ENCODE measurements around the gene PDE4A. TPM values are rescaled to one million over a fixed set of nuclear protein-coding genes. Genes with fewer than 3 reads are reported as not detected.
"Not testable (repeated sequence)": the region's sequence is repeated elsewhere in the genome, so short reads cannot be mapped to it uniquely, and the experiment has no call there.

PDE4A gene
- total RNA-seq, 1 donor from 2014 or later: 1.1 TPM

DNA sequence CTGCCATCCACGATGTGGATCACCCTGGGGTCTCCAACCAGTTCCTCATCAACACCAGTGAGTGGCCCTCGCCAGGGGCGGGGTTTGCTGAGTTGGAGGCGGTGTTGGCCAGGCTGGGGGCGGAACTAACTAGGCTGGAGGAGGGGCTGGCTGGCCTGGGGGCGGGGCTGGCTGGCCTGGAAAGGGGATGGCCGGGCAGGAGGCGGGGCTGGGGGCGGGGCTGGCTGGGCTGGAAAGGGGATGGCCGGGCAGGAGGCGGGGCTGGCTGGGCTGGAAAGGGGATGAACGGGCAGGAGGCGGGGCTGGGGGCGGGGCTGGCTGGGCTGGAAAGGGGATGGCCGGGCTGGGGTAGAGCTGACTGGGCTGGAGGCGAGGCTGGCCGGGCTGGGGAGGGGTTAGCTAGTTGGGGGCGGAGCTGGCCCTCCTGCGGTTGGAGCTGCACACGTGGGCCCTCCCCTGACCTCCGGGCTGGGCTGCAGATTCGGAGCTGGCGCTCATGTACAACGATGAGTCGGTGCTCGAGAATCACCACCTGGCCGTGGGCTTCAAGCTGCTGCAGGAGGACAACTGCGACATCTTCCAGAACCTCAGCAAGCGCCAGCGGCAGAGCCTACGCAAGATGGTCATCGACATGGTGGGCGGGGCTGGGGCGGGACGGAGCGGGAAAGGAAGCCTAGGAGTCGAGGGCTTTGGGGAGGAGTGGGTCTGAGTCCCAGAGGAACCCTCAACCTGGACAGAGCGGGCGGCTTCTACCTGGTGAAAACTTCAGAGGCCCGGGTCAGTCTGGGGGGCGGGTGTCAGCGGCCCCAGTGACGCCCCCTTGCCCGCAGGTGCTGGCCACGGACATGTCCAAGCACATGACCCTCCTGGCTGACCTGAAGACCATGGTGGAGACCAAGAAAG lies 41.0 kb downstream of the PDE4A start:
- DNase-seq (ENCODE audit: low read depth): peak; percentile 86

DNA sequence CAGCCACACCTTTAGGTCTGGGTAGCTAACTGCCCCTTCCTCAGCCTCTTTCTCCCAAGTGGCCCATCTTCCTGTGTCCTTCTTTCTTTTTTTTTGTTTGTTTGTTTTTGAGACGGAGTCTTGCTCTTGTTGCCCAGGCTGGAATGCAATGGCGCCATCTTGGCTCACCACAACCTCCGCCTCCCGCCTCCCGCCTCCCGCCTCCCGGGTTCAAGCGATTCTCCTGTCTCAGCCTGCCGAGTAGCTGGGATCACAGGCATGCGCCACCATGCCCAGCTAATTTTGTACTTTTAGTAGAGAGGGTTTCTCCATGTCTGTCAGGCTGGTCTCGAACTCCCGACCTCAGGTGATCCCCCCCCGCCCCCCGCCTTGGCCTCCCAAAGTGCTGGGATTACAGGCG lies 41.7 kb downstream of the PDE4A start:
- DNase-seq (ENCODE audit: low read depth): not testable (repeated sequence)

DNA sequence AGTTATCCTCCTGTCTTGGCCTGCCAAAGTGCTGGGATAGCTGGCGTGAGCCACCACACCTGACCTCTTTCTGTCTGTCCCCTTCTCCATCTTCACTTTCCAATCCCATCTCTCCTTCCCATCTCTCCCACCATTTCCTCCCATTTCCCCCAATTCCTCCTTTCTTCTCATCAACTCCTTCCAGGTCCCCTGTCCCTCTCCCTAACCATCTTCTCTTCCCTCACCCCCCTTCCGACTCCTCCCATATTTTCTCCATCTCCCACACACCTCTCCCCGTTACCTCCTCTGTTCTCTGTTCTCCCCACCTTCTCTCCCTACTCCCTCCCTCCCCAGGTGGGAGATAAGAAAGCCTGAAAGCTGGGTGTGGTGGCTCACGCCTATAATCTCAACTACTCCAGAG lies 42.2 kb downstream of the PDE4A start:
- DNase-seq (ENCODE audit: low read depth): no peak

DNA sequence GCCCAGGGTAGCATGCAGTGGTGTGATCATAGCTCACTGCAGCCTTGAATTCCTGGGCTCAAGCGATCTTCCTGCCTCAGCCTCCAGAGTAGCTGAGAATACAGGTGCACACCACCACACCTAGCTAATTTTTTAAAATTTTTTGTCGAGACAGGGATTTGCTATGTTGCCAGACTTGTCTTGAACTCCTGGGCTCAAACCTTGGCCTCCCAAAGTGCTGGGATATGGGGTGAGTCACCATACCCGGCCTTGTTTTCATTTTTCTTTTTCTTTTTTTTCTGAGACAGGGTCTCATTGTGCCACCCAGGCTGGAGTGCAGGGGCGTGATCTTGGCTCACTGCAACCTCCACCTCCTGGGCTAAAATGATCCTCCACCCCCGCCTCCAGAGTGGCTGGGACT lies 44.1 kb downstream of the PDE4A start:
- DNase-seq (ENCODE audit: low read depth): no peak

DNA sequence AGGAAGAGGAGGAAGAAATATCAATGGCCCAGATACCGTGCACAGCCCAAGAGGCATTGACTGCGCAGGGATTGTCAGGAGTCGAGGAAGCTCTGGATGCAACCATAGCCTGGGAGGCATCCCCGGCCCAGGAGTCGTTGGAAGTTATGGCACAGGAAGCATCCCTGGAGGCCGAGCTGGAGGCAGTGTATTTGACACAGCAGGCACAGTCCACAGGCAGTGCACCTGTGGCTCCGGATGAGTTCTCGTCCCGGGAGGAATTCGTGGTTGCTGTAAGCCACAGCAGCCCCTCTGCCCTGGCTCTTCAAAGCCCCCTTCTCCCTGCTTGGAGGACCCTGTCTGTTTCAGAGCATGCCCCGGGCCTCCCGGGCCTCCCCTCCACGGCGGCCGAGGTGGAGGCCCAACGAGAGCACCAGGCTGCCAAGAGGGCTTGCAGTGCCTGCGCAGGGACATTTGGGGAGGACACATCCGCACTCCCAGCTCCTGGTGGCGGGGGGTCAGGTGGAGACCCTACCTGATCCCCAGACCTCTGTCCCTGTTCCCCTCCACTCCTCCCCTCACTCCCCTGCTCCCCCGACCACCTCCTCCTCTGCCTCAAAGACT lies 46.9 kb downstream of the PDE4A start:
- no peak for DNase-seq (ENCODE audit: low read depth)

DNA sequence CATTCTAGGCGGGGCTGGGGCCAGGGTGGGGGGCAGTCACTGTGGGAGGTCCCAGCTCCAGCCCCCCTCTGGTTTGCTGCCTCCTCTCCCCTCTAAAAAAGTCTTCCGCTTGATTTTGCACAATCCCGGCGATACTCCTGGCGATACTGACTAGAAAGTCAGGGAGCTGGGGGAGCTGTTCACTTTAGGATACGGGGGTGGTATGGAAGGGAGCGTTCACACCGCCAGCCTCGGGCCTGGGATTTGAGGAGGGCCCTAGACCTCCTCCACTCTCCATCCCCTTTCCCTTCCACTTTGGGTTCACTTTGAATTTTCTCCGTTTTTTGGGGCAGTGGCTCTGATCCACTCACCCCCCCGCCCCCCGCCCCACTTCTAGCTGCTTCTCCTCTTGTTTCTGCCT lies 47.8 kb downstream of the PDE4A start:
- no peak for DNase-seq (ENCODE audit: low read depth)

DNA sequence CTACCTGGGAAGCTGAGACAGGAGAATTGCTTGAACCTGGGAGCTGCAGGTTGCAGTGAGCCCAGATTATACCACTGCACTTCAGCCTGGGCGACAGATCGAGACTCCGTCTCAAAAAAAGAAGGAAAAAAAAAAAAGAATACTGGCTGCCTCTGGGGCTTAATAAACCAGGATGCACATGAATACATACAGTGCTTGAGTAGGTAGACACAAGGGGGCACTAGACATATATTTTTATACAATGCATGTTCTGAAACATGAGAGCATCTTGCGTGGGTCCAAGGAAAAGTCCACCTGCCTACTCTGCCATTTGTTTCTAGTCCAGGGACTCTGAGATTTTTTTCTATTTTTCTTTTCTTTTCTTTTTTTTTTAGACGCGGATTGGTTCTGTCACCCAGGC lies 51.6 kb downstream of the PDE4A start:
- DNase-seq (ENCODE audit: low read depth): peak; percentile 13

DNA sequence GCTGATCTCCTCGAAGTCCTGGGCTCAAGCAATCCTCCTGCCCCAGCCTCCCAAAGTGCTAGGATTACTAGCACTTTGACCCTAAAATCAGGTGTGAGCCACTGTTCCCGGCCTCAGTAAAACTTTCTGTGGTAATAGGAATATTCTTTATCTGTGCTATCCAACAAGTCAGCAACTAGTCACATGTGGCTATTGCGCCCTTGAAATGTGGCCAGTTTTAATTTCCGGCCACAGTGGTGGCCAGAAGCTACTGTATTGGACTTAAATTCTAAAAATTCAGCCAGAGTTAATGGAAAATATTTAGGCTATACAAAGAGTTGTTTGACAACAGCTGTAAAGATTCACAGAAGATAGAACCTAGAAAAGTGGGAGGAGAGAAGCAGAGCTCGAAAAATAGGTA lies 52.9 kb downstream of the PDE4A start:
- no peak for DNase-seq (ENCODE audit: low read depth)

DNA sequence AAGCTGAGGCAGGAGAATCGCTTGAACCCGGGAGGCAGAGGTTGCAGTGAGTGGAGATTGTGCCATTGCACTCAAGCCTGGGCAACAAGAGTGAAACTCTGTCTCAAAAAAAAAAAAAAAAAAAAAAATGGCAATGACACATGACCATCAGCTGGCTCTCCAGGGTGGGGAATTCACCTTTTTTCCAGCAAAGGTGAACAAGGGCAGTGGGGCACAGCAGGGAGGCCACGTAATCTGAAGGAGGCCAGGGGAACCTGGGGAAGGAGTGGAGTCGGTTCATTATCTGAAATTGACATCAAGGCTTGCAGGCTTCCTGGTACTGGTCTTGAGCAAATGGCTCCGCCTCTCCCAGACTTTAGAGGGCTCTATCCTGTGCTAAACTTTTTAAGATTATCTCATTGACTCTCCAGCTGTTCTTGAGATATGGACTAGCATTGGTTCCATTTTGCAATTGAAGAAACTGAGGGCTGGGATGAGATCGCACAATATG lies 54.7 kb downstream of the PDE4A start:
- no peak for DNase-seq (ENCODE audit: low read depth)

DNA sequence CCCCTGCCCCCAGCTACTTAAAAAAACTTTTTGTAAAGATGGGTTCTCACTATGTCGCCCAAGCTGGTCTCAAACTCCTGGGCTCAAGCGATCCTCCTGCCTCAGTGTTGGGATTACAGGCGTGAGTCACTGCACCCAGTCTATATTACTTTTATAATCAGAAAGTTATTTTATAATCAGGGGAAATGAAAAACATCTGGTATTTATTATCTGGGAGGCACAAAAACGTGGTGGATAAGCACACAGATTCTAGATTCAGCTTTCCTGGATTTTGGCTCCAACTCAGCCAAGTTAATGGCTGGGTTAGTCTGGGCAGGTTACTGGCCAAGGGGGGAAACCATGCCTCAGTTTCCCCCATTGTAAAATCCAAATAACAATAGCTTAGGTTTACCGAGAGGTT lies 58.1 kb downstream of the PDE4A start:
- DNase-seq (ENCODE audit: low read depth): no peak

DNA sequence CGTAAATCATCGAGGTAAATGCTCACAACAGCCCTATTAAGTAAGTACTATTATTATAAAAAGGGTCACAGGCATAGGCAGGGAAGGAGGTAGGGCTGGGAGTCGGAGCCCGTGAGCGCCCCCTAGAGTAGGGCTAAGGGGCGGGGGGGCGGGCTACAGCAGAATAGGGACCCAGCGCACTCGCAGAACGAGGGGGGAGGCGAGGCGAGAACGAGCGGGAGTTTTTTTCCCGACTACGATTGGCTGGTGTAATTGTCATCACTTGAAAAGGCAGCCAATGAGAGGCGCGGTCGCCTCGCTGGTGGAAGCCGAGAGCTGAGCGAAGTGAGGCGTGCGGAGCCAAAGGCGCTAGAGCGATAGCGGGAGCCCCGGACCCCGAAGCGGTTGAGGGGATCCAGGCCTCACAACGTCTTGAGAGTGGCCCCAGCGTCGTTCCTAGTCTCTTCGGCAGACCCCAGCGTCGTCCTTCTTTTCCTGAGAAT lies 58.6 kb downstream of the PDE4A start:
- DNase-seq (ENCODE audit: low read depth): peak; percentile 72

DNA sequence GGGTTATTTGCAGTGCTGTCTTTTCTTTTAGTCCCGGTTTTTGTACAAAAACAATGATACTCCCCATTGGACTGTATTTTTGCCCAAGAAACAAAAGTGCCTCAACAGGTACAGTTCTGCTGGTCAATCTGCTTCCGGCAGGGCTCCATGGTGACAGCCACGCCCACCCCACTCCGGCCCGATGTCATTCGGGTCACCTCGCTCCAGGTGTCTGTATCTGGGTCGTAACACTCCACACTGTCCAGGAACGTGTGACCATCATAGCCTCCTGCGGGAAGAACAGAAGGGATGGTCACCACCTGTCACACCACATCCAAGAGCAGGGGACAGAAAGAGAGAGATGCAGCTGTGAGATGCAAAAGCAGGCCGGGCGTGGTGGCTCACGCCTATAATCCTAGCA lies 66.2 kb downstream of the PDE4A start:
- peak; percentile 49 for DNase-seq (ENCODE audit: low read depth)

DNA sequence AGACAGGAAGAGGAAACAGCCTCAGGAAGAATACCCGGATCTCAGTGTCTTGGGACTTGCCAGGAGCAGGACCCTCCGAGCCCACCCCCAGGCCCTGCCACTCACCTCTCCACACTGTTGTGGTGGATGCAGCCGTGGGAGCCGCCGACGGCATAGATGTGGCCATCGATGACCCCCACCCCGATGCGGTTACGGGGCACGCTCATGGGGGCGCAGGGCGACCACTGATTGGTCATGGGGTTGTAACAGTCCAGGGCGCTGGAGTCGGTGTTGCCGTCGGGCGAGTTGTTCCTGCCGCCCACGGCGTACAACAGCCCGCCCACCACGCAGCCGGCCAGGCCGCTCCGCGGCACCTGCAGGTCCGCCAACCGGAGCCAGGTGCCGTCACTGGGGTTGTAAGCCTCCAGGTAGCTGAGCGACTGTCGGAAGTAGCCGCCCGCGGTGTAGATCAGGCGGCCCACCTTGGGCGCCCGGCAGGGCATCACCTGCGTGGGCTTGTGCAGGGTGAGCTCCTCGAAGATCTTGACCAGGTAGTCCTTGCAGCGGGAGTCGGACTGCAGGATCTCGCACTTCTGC lies 71.2 kb downstream of the PDE4A start:
- DNase-seq (ENCODE audit: low read depth): no peak

DNA sequence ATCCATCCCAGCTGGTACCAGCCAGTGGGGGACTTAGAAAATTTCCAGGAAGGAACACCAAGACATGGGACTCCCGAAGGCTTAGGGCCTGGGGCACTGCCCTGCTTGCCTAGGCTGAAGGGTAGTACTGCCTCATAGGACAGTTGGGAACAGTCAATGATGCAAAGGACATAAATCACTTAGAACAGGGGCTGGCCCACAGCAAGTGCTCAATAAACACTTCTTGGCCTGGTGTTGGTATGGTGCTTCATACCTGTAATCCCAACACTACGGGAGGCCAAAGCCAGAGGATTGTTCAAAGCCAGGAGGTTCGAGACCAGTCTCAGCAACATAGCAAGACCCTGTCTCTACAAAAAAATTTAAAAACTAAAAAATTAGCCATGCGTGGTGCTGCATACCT lies 77.0 kb downstream of the PDE4A start:
- DNase-seq (ENCODE audit: low read depth): no peak

DNA sequence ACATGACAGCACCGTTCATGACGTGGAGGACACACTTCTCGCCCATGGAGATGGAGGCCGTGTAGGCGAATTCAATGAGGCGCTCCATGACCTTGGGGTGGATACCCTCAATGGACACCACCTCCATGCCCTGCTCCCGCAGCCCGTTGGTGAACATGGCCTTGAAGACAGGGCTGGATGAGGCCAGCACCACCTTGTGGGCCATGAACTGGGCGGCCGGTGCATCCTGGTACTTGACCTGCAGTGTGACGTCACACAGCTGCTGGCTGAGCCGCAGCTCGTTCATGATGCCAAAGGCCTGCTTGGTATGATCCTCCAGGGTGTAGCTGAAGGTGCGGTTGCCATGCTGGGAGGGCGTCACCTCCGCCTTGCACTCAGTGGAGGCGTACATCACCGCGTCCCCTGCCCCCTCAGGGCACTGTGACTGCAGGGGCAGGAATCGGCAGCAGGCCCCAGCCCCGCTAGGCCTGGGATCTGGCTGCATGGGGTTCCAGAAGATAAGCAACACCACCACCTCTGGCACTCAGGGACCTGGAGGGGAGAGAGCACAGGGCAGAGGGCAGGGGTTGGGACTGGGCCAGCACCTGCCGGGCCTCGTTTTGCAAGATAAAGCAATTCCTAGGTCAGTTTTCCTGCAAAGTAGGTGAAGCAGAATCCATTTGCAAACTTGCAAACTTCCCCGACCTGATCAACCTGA lies 79.4 kb downstream of the PDE4A start:
- no peak for DNase-seq (ENCODE audit: low read depth)

DNA sequence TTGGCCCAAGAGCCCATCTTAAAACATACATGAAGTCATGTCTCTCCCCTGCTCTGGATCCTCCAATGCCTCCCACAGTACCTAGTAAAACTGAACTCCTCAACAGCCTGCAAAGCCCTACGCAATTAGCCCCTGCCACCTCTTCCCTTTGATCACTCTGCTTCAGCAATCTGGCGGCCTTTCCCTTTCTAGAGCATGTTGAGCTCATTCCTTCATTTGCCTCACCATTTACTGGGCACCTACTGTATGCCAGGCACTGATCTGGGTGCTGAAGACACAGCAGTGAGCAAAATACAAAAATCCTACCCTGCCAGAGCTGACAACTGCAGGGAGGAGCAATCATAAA lies 79.9 kb downstream of the PDE4A start:
- DNase-seq (ENCODE audit: low read depth): no peak

DNA sequence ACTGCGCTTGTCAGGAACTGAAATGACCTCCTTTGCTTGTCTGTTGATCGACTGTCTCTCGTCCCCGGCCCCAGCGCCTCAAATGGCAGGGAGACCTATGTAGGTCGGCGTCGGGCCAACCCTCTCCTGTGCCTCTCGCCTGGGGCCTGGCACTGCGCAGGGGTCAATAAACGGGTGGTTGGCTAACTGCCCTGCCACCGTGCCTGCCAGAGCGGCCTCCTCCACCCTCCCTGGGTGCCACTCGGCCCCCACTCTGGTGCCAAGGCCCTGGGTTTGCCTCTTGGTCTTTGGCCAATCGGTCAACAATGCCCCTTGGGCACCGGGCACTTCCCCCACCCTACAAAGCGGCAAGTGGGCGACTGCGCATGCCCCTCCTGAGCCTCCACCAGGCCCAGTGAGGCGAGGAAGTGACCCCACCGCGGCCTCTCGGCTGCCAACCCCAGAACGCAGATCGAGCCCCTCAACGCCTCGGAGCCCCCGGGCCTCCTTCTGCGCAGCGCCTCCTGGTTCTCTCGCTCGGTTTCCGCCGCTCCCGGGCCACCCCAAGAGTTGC lies 81.7 kb downstream of the PDE4A start:
- DNase-seq (ENCODE audit: low read depth): peak; percentile 86

DNA sequence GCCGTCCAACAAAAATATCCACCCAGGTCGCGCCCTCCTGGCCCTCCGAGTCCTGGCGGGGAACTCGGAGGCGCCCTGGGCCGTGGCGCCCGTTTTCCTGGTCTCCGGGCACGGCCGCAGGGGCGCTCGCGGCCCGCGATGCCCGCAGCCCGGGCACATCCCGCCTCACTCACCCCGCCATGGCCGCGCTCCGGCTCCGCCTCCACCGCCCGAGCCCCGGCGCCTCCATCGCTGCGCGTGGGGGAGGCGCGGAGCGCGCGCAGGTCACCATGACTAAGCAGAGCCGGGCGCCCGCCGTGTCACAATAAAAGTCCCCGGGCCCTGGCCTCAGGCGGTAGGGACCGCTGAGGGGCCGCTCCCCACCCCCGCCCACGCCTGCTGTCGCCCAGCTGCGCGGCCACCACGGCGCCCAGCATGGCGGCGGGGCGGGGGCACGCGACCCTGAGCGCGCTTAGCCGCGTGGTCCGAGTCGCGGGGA lies 82.2 kb downstream of the PDE4A start:
- DNase-seq (ENCODE audit: low read depth): peak; percentile 93

DNA sequence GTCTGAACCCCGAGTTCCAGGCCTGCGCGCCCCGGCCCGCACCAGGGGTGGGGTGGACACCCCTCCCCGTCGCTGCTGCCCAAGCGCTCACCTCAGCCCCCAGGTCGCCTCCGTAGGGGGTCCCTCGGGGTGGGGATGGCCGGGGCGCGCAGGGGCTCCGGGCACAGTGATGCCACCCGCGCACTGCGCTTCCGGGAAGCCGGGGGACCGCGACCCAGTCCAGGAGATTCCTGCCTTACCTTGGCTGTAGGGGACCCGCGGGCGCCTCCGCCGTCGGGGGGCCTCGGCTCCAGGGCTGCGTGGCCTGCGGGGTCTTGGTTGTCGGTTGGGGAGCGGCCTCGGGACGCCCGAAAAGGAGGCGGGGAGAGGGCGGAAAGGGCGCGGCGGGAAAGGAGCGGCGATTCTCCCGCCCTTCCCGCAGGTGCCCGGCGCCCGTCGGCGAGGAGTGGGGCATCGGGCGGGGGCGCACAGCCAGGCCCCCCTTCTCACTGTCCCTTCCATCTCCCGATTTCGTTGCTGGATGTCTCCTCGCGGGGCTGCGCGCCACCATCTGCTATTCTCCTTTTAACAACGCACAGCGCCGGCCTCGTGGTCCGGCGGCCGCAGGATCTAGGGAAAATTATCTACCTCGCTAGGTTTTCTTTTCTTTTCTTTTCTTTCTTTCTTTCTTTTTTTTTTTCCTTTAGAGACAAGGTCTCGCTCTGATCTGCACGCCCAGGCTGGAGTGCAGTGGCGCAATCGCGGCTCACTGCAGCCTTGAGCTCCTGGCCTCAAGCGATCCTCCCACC lies 82.9 kb downstream of the PDE4A start, which contains the start of gene KEAP1:
KEAP1 (minus strand) TSS at position 355 of the 788 bp plus-strand sequence. CDS start 3,323 bp downstream, outside the sequence.
- no peak for DNase-seq (ENCODE audit: low read depth)

DNA sequence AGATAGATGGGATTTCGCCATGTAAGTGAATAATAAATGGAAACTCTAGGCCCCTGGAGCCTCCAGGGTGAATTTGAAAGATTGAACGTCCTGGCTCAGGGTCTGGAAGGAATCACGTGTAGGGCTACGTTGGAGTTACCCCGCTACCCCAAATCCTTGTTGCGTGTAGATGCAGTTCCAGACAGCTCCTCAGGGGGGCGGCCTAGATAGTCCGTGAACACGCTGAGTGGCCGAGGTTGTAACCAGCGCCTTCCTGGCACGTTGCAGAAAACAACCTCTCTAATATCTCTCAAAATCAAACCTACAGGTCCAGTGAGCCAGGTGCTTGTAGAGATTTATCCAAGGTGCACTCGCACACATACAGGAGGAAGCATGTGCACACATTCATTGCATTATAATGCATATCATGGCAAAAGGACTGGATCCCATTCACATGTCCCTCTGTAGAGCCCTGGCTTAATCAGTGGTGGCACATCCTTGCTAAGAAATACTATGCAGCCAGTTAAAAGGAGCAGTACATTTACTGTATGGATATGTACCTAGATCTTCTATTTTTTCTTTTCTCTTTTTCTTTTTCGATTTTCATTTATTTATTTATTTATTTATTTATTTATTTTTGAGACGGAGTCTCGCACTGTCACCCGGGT lies 85.4 kb downstream of the PDE4A start:
- peak; percentile 36 for DNase-seq (ENCODE audit: low read depth)

Measured in myocyte (in vitro differentiated cells).